Islet of Langerhans (tissue), 1 donor: ENCODE measurements around the gene CCR2.

Experiments used
- FAIRE-seq: peaks from one replicate; lab custom pipeline; 2011; peaks lifted over from hg19 to GRCh38; lab: Jason Lieb, UNC

The CCR2 gene

GRCh38 chr3:46405301-46406019, 51.5 kb downstream of the CCR2 start:
- FAIRE-seq, result no peak

- no peak for FAIRE-seq
These were observed 52.5 kb downstream of the CCR2 start for GRCh38 chr3:46406443-46406787.

- FAIRE-seq, result no peak
These were observed 53.1 kb downstream of the CCR2 start, which contains the start of the genes CCR5AS and CCRL2 for GRCh38 chr3:46406788-46407611. Gene CCR5AS (minus strand): TSS chr3:46407066. Gene CCRL2 (plus strand): TSS chr3:46407259. CDS start chr3:46408080, 821 bp downstream.

- FAIRE-seq, result no peak
These were observed 54.1 kb downstream of the CCR2 start for GRCh38 chr3:46407970-46408369.

GRCh38 chr3:46408853-46409252, 54.9 kb downstream of the CCR2 start:
- no peak for FAIRE-seq

- no peak for FAIRE-seq
These were observed 56.0 kb downstream of the CCR2 start for GRCh38 chr3:46409739-46410489.
